Neural cell (in vitro differentiated cells): Measurements from ENCODE around the gene IDI1. TPM values are rescaled to one million over a fixed set of nuclear protein-coding genes. Genes with fewer than 3 reads are reported as not detected.

Source experiments
- H2AFZ ChIP-seq: fragments of 200-600, 300-800 bp; sonication (generic), shearing (Covaris generic); 2 replicates; pipeline ENCODE4 v1.6.0; 2014; ENCODE audit warnings: low read depth, mild to moderate bottlenecking, antibody characterized with exemption, low read length, moderate library complexity
- H3F3A ChIP-seq: fragments of 200-600 bp; shearing (Covaris generic); 2 replicates; pipeline ENCODE4 v1.6.1; 2016; ENCODE audit warnings: mild to moderate bottlenecking, moderate library complexity, mixed read lengths, antibody characterized with exemption, low read length; ENCODE audit not compliant: insufficient read depth, poor library complexity, severe bottlenecking
- H3K27ac ChIP-seq: fragments of 200-600, 300-800 bp; sonication (generic), shearing (Covaris generic); 2 replicates; pipeline ENCODE4 v1.5.1; 2014; ENCODE audit warnings: mild to moderate bottlenecking, low read length, moderate library complexity
- H3K27me3 ChIP-seq: fragments of 300-800, 200-600 bp; sonication (generic), shearing (Covaris generic); 2 replicates; pipeline ENCODE4 v1.6.0; 2014; ENCODE audit warnings: mild to moderate bottlenecking, low read depth, low read length, moderate library complexity; ENCODE audit not compliant: insufficient read depth
- H3K36me3 ChIP-seq: fragments of 300-800, 200-600 bp; sonication (generic), shearing (Covaris generic); 2 replicates; pipeline ENCODE4 v1.5.1; 2014; ENCODE audit warnings: mild to moderate bottlenecking, antibody characterized with exemption, low read length, moderate library complexity; ENCODE audit not compliant: insufficient read depth
- H3K4me2 ChIP-seq: fragments of 300-800, 200-600 bp; sonication (generic), shearing (Covaris generic); 2 replicates; pipeline ENCODE4 v1.6.0; 2014; ENCODE audit warnings: mild to moderate bottlenecking, low read length
- H3K4me3 ChIP-seq: fragments of 300-800, 200-600 bp; sonication (generic), shearing (Covaris generic); 2 replicates; pipeline ENCODE4 v1.5.1; 2014; ENCODE audit warnings: mild to moderate bottlenecking, low read length, moderate library complexity
- H3K79me2 ChIP-seq: fragments of 200-600 bp; shearing (Covaris generic); replicated peaks from 2 replicates; pipeline ENCODE4 v1.6.0; 2014; ENCODE audit warnings: mild to moderate bottlenecking, low read length, moderate library complexity; ENCODE audit not compliant: insufficient read depth
- H3K9ac ChIP-seq: fragments of 300-800, 200-600 bp; sonication (generic), shearing (Covaris generic); 2 replicates; pipeline ENCODE4 v1.6.1; 2016; ENCODE audit warnings: mild to moderate bottlenecking, low read length, mixed read lengths
- H3K9me2 ChIP-seq: fragments of 200-600 bp; shearing (Covaris generic); 2 replicates; pipeline ENCODE4 v1.6.1; 2016; ENCODE audit warnings: mild to moderate bottlenecking, low read length, mixed read lengths; ENCODE audit not compliant: insufficient read depth
- H3K9me3 ChIP-seq: fragments of 200-600, 300-800 bp; sonication (generic), shearing (Covaris generic); 2 replicates; pipeline ENCODE4 v1.6.1; 2016; ENCODE audit warnings: mild to moderate bottlenecking, mixed run types, low read length, moderate library complexity, mixed read lengths
- H4K20me1 ChIP-seq: fragments of 200-600 bp; shearing (Covaris generic); 2 replicates; pipeline ENCODE4 v1.6.1; 2016; ENCODE audit warnings: mild to moderate bottlenecking, mixed run types; ENCODE audit not compliant: insufficient read depth
- CTCF ChIP-seq: fragments of 450-650 bp; IDR thresholded peaks from 2 replicates; pipeline ENCODE4 v1.5.1; 2014; ENCODE audit warnings: antibody characterized with exemption, mild to moderate bottlenecking, moderate library complexity; ENCODE audit not compliant: poor library complexity, severe bottlenecking
- EP300 ChIP-seq: fragments of 450-650 bp; conservative IDR thresholded peaks from 2 replicates; pipeline ENCODE4 v1.6.1; 2014; ENCODE audit warnings: antibody characterized with exemption, mild to moderate bottlenecking, moderate library complexity; ENCODE audit not compliant: poor library complexity, severe bottlenecking
- EZH2 ChIP-seq: fragments of 200-600, 300-800 bp; shearing (Covaris generic), sonication (generic); IDR thresholded peaks from 2 replicates; pipeline ENCODE4 v1.6.1; 2014; ENCODE audit warnings: antibody characterized with exemption, low read length, borderline replicate concordance, mild to moderate bottlenecking; ENCODE audit not compliant: insufficient read depth, poor library complexity, severe bottlenecking
- MXI1 ChIP-seq: fragments of 450-650 bp; conservative IDR thresholded peaks from 2 replicates; pipeline ENCODE4 v1.6.1; 2014; ENCODE audit warnings: antibody characterized with exemption, mild to moderate bottlenecking; ENCODE audit not compliant: poor library complexity, severe bottlenecking
- POLR2AphosphoS5 ChIP-seq: IDR thresholded peaks from 2 replicates; pipeline ENCODE4 v1.6.1; 2012
- RAD21 ChIP-seq: fragments of 450-650 bp; conservative IDR thresholded peaks from 2 replicates; pipeline ENCODE4 v1.6.1; 2014; ENCODE audit warnings: antibody characterized with exemption, mild to moderate bottlenecking, moderate library complexity
- REST ChIP-seq: IDR thresholded peaks from 2 replicates; pipeline ENCODE4 v1.6.1; 2012; ENCODE audit warnings: borderline replicate concordance
- SMC3 ChIP-seq: fragments of 450-650 bp; conservative IDR thresholded peaks from 2 replicates; pipeline ENCODE4 v1.6.1; 2014; ENCODE audit warnings: antibody characterized with exemption, mild to moderate bottlenecking, moderate library complexity; ENCODE audit not compliant: poor library complexity
- TAF1 ChIP-seq: IDR thresholded peaks from 2 replicates; pipeline ENCODE4 v1.6.1; 2012; ENCODE audit warnings: low read depth
- polyA plus RNA-seq: library from polyadenylated mRNA; depleted of rRNA; stranded (reverse); fragments of >200 nt; gene quantifications from 2 replicates; pipeline ENCODE4 v1.2.3, GENCODE V29; 2014

The IDI1 gene
- polyA plus RNA-seq, 1 donor from 2014 or later: 307 TPM

- Histone ChIP-seq H3K79me2 (peaks cover 2% of the 10 kb centered on the region), H3F3A (no peaks in the 10 kb centered on the region), H2AFZ (no peak overlapping the region), H3K27ac (no peak overlapping the region), H4K20me1 (no peaks in the 10 kb centered on the region), H3K27me3 (no peaks in the 10 kb centered on the region), H3K9ac (no peak overlapping the region), H3K36me3 (no peaks in the 10 kb centered on the region), H3K9me2 (no peaks in the 10 kb centered on the region), H3K4me3 (no peak overlapping the region), H3K9me3 (no peaks in the 10 kb centered on the region), H3K4me2 (no peak overlapping the region)
- TF ChIP-seq SMC3 (no peak), CTCF (no peak), EZH2 (no peak), TAF1 (no peak), MXI1 (no peak), REST (no peak), RAD21 (no peak), POLR2AphosphoS5 (no peak)
Measured at GRCh38 chr10:1035201-1035600, 13.7 kb downstream of the IDI1 start.

- Histone ChIP-seq H3K27ac (no peak overlapping the region), H3K36me3 (no peaks in the 10 kb centered on the region), H3K27me3 (no peaks in the 10 kb centered on the region), H3K79me2 (no peaks in the 10 kb centered on the region), H3K4me3 (no peak overlapping the region), H4K20me1 (no peaks in the 10 kb centered on the region), H2AFZ (no peak overlapping the region), H3K4me2 (no peak overlapping the region), H3F3A (no peaks in the 10 kb centered on the region), H3K9ac (no peak overlapping the region), H3K9me2 (no peaks in the 10 kb centered on the region), H3K9me3 (no peaks in the 10 kb centered on the region)
- TF ChIP-seq REST (no peak), CTCF (no peak), EP300 (no peak), MXI1 (no peak), SMC3 (no peak), POLR2AphosphoS5 (no peak), TAF1 (no peak), RAD21 (no peak), EZH2 (no peak)
Measured at GRCh38 chr10:1034758-1035157, 14.2 kb downstream of the IDI1 start.
